Measurements from ENCODE around the gene GABRP. TPM values are rescaled to one million over a fixed set of nuclear protein-coding genes. Genes with fewer than 3 reads are reported as not detected.

GABRP gene
- total RNA-seq, 4 donors from 2014 or later, result 0.51 to 1.8 (median 0.75) TPM; not detected in 1

DNA sequence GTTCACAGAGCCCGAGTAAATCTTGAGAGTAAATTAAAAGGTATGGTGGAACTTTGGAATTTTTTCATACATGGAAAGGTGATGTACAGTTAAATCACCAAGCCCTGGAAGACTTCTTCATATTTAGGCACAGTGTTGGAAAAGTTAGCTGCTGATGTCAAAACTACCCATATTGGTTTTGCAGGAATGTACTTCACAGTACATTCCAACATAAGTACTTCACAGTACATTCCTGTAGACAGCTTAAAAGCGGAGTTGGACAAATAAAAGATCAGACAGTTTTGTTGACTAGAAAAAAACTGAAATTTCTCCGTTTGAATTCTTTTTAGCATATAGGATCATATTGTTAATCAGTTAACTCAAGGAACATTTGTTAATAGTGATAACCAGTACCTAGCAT lies 80.1 kb downstream of the GABRP start:
- TF ChIP-seq, protein P1, sequence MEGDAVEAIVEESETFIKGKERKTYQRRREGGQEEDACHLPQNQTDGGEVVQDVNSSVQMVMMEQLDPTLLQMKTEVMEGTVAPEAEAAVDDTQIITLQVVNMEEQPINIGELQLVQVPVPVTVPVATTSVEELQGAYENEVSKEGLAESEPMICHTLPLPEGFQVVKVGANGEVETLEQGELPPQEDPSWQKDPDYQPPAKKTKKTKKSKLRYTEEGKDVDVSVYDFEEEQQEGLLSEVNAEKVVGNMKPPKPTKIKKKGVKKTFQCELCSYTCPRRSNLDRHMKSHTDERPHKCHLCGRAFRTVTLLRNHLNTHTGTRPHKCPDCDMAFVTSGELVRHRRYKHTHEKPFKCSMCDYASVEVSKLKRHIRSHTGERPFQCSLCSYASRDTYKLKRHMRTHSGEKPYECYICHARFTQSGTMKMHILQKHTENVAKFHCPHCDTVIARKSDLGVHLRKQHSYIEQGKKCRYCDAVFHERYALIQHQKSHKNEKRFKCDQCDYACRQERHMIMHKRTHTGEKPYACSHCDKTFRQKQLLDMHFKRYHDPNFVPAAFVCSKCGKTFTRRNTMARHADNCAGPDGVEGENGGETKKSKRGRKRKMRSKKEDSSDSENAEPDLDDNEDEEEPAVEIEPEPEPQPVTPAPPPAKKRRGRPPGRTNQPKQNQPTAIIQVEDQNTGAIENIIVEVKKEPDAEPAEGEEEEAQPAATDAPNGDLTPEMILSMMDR (IDR thresholded peaks at IDR 0.05; ENCODE audit: low read depth), result no peak

Other genes starting within 250 kb of the GABRP start
- 10 to 100 TPM in 1 of 4 donors, 1 to 10 TPM in 3; 4.4 to 11.7 (median 6.0) TPM for gene RANBP17, start 78.3 kb downstream of the GABRP start, total RNA-seq